GM23338 (cell line): Measurements from ENCODE around the gene ZNF106. TPM values are rescaled to one million over a fixed set of nuclear protein-coding genes. Genes with fewer than 3 reads are reported as not detected.

Source experiments
- ATAC-seq: fragments of 200-7000 bp; cut with Tn5 transposase; 3 replicates; pipeline ENCODE4 v1.9.1; 2020
- DNase-seq: peaks from one replicate; pipeline ENCODE4 v3.0.0-alpha.2; 2015; ENCODE audit warnings: low spot score
- H2AFZ ChIP-seq: fragments of 200-600 bp; sonication (generic); 2 replicates; pipeline ENCODE4 v1.8.0; 2016; ENCODE audit warnings: antibody characterized with exemption, mild to moderate bottlenecking, moderate library complexity
- H3F3A ChIP-seq: fragments of 200-600 bp; sonication (generic); replicated peaks from 2 replicates; pipeline ENCODE4 v1.8.0; 2017; ENCODE audit warnings: antibody characterized with exemption, mixed run types, low read depth
- H3K27ac ChIP-seq: fragments of 200-600 bp; sonication (generic); 2 replicates; pipeline ENCODE4 v1.6.1; 2016; ENCODE audit warnings: low read depth
- H3K27me3 ChIP-seq: fragments of 200-600 bp; sonication (generic); 2 replicates; pipeline ENCODE4 v1.8.0; 2016; ENCODE audit warnings: mild to moderate bottlenecking, mixed run types, moderate library complexity; ENCODE audit not compliant: insufficient read depth
- H3K36me3 ChIP-seq: fragments of 200-600 bp; sonication (generic); 2 replicates; pipeline ENCODE4 v1.8.0; 2016; ENCODE audit warnings: mild to moderate bottlenecking; ENCODE audit not compliant: insufficient read depth
- H3K4me1 ChIP-seq: fragments of 200-600 bp; sonication (generic); 2 replicates; pipeline ENCODE4 v1.8.0; 2016; ENCODE audit warnings: mild to moderate bottlenecking, moderate library complexity; ENCODE audit not compliant: insufficient read depth
- H3K4me2 ChIP-seq: fragments of 200-600 bp; sonication (generic); 2 replicates; pipeline ENCODE4 v1.7.1; 2017; ENCODE audit warnings: mixed run types
- H3K4me3 ChIP-seq: fragments of 200-600 bp; sonication (generic); 2 replicates; pipeline ENCODE4 v1.6.1; 2016; ENCODE audit warnings: mixed run types
- H3K79me2 ChIP-seq: fragments of 200-600 bp; sonication (generic); replicated peaks from 2 replicates; pipeline ENCODE4 v1.8.0; 2017; ENCODE audit warnings: mild to moderate bottlenecking; ENCODE audit not compliant: insufficient read depth
- H3K9me2 ChIP-seq: fragments of 200-600 bp; sonication (generic); 2 replicates; pipeline ENCODE4 v1.8.0; 2017; ENCODE audit not compliant: insufficient read depth
- H4K20me1 ChIP-seq: fragments of 200-600 bp; sonication (generic); replicated peaks from 2 replicates; pipeline ENCODE4 v1.8.0; 2017; ENCODE audit warnings: mild to moderate bottlenecking; ENCODE audit not compliant: insufficient read depth
- H3K27ac Mint-ChIP-seq: 2 replicates; pipeline ENCODE4 v1.8.0; 2020; ENCODE audit warnings: inconsistent platforms, mild to moderate bottlenecking, moderate library complexity, mixed read lengths
- H3K27me3 Mint-ChIP-seq: 3 replicates; pipeline ENCODE4 v1.8.0; 2022; ENCODE audit warnings: low read depth, mild to moderate bottlenecking, moderate library complexity, mixed read lengths, inconsistent platforms; ENCODE audit not compliant: insufficient read depth, poor library complexity
- H3K36me3 Mint-ChIP-seq: 3 replicates; pipeline ENCODE4 v1.8.0; 2021; ENCODE audit warnings: low read depth, mild to moderate bottlenecking, inconsistent platforms, moderate library complexity, mixed read lengths
- H3K4me1 Mint-ChIP-seq: 3 replicates; pipeline ENCODE4 v1.8.0; 2020; ENCODE audit warnings: mild to moderate bottlenecking, inconsistent platforms, mixed read lengths
- H3K4me3 Mint-ChIP-seq: 3 replicates; pipeline ENCODE4 v1.8.0; 2021; ENCODE audit warnings: moderate library complexity, mild to moderate bottlenecking, inconsistent platforms, mixed read lengths
- H3K9me3 Mint-ChIP-seq: 3 replicates; pipeline ENCODE4 v1.8.0; 2020; ENCODE audit warnings: moderate library complexity, mild to moderate bottlenecking, inconsistent platforms, mixed read lengths
- CREB1 ChIP-seq: fragments of 250-450 bp; sonication (Bioruptor Pico); IDR thresholded peaks from 2 replicates; pipeline ENCODE4 v1.5.0; 2020; ENCODE audit warnings: low read depth, mild to moderate bottlenecking, moderate library complexity
- CTCF ChIP-seq, 2 experiments: fragments of 200-600 bp in 1 of 2; sonication (generic) in 1 of 2; conservative IDR thresholded peaks; 2 replicates each; pipeline versions ENCODE4 v1.5.1 to v1.6.1; 2016 to 2017; ENCODE audit warnings: antibody characterized with exemption in 2 of 2, low read depth in 2 of 2, mild to moderate bottlenecking in 2 of 2, moderate library complexity in 1 of 2
- ETS1 ChIP-seq: IDR thresholded peaks from 2 replicates; pipeline ENCODE4 v1.6.1; 2016; ENCODE audit warnings: antibody characterized with exemption
- EZH2 ChIP-seq: fragments of 200-600 bp; sonication (generic); IDR thresholded peaks from one replicate; pipeline ENCODE4 v1.8.0; 2017; ENCODE audit warnings: antibody characterized with exemption, mild to moderate bottlenecking, low read depth; ENCODE audit not compliant: unreplicated experiment
- EZH2phosphoT487 ChIP-seq: fragments of 200-600 bp; sonication (generic); IDR thresholded peaks from one replicate; pipeline ENCODE4 v1.8.1; 2018; ENCODE audit warnings: antibody characterized with exemption; ENCODE audit not compliant: unreplicated experiment
- JUNB ChIP-seq: IDR thresholded peaks from one replicate; pipeline ENCODE4 v1.6.1; 2016; ENCODE audit warnings: antibody characterized with exemption; ENCODE audit not compliant: unreplicated experiment
- NANOG ChIP-seq: IDR thresholded peaks from 2 replicates; pipeline ENCODE4 v1.6.1; 2016; ENCODE audit warnings: antibody characterized with exemption, borderline replicate concordance
- POLR2AphosphoS5 ChIP-seq: IDR thresholded peaks from 2 replicates; pipeline ENCODE4 v1.6.1; 2016; ENCODE audit warnings: antibody characterized with exemption, low read depth
- STAT1 ChIP-seq: IDR thresholded peaks from one replicate; pipeline ENCODE4 v1.6.1; 2016; ENCODE audit warnings: antibody characterized with exemption; ENCODE audit not compliant: unreplicated experiment
- ZNF114 ChIP-seq: fragments of 250-450 bp; sonication (Bioruptor Pico); IDR thresholded peaks from 2 replicates; pipeline ENCODE4 v1.5.0; 2020; ENCODE audit warnings: mild to moderate bottlenecking, moderate library complexity
- ZNF331 ChIP-seq: fragments of 250-450 bp; sonication (Bioruptor Pico); IDR thresholded peaks from 2 replicates; pipeline ENCODE4 v1.5.0; 2020; ENCODE audit warnings: low read depth, mild to moderate bottlenecking, moderate library complexity
- polyA plus RNA-seq: library from polyadenylated mRNA; unstranded; fragments of >200 nt; fragmentation: Nextera tagmentation; extraction: Ambion mirVana; gene quantifications from 2 replicates; pipeline ENCODE4 v1.2.1, GENCODE V29; 2016
- total RNA-seq: library from RNA; depleted of rRNA; stranded (reverse); fragments of >200 nt; shearing (Covaris generic); gene quantifications from 2 replicates; pipeline ENCODE4 v1.2.3, GENCODE V29; 2014
- TF ChIP-seq, protein P1 (sequence below): fragments of 250-450 bp; sonication (Bioruptor Pico); IDR thresholded peaks from 2 replicates; pipeline ENCODE4 v1.5.0; 2020; ENCODE audit warnings: mild to moderate bottlenecking, moderate library complexity
- TF ChIP-seq, protein P2 (sequence below): IDR thresholded peaks from one replicate; pipeline ENCODE4 v1.6.1; 2018; ENCODE audit warnings: antibody characterized with exemption; ENCODE audit not compliant: unreplicated experiment

Gene ZNF106
- total and polyA plus RNA-seq, 2 experiments from 2014 or later = 48.0 to 53.7 TPM

GRCh38 chr15:42465520-42466259, 25.3 kb downstream of the ZNF106 start:
- Histone ChIP-seq H3K4me1 (no peaks in the 10 kb centered on the region), H3K4me3 (no peak overlapping the region), H2AFZ (no peak overlapping the region), H3K27ac (peak overlapping the region; percentile 29; the same call in 1 of the 2 replicates), H3K9me2 (no peaks in the 10 kb centered on the region), H3F3A (no peaks in the 10 kb centered on the region), H4K20me1 (no peaks in the 10 kb centered on the region; the same call in 1 of the 2 replicates), H3K36me3 (no peaks in the 10 kb centered on the region), H3K27me3 (no peaks in the 10 kb centered on the region), H3K4me2 (no peak overlapping the region), H3K79me2 (peaks cover 6% of the 10 kb centered on the region; the same call in 1 of the 2 replicates)
- ATAC-seq (no peak), DNase-seq (no peak)
- Mint-ChIP-seq H3K4me3 (no peak overlapping the region), H3K27ac (peak overlapping the region; percentile 4; the same call in 1 of the 2 replicates), H3K4me1 (no peaks in the 10 kb centered on the region), H3K36me3 (peaks cover 5% of the 10 kb centered on the region; the same call in 2 of the 3 replicates), H3K9me3 (no peaks in the 10 kb centered on the region), H3K27me3 (peaks cover 3% of the 10 kb centered on the region)
- no peak for TF ChIP-seq ZNF114 (CRISPR knock-in tag)
- TF ChIP-seq, protein P1, sequence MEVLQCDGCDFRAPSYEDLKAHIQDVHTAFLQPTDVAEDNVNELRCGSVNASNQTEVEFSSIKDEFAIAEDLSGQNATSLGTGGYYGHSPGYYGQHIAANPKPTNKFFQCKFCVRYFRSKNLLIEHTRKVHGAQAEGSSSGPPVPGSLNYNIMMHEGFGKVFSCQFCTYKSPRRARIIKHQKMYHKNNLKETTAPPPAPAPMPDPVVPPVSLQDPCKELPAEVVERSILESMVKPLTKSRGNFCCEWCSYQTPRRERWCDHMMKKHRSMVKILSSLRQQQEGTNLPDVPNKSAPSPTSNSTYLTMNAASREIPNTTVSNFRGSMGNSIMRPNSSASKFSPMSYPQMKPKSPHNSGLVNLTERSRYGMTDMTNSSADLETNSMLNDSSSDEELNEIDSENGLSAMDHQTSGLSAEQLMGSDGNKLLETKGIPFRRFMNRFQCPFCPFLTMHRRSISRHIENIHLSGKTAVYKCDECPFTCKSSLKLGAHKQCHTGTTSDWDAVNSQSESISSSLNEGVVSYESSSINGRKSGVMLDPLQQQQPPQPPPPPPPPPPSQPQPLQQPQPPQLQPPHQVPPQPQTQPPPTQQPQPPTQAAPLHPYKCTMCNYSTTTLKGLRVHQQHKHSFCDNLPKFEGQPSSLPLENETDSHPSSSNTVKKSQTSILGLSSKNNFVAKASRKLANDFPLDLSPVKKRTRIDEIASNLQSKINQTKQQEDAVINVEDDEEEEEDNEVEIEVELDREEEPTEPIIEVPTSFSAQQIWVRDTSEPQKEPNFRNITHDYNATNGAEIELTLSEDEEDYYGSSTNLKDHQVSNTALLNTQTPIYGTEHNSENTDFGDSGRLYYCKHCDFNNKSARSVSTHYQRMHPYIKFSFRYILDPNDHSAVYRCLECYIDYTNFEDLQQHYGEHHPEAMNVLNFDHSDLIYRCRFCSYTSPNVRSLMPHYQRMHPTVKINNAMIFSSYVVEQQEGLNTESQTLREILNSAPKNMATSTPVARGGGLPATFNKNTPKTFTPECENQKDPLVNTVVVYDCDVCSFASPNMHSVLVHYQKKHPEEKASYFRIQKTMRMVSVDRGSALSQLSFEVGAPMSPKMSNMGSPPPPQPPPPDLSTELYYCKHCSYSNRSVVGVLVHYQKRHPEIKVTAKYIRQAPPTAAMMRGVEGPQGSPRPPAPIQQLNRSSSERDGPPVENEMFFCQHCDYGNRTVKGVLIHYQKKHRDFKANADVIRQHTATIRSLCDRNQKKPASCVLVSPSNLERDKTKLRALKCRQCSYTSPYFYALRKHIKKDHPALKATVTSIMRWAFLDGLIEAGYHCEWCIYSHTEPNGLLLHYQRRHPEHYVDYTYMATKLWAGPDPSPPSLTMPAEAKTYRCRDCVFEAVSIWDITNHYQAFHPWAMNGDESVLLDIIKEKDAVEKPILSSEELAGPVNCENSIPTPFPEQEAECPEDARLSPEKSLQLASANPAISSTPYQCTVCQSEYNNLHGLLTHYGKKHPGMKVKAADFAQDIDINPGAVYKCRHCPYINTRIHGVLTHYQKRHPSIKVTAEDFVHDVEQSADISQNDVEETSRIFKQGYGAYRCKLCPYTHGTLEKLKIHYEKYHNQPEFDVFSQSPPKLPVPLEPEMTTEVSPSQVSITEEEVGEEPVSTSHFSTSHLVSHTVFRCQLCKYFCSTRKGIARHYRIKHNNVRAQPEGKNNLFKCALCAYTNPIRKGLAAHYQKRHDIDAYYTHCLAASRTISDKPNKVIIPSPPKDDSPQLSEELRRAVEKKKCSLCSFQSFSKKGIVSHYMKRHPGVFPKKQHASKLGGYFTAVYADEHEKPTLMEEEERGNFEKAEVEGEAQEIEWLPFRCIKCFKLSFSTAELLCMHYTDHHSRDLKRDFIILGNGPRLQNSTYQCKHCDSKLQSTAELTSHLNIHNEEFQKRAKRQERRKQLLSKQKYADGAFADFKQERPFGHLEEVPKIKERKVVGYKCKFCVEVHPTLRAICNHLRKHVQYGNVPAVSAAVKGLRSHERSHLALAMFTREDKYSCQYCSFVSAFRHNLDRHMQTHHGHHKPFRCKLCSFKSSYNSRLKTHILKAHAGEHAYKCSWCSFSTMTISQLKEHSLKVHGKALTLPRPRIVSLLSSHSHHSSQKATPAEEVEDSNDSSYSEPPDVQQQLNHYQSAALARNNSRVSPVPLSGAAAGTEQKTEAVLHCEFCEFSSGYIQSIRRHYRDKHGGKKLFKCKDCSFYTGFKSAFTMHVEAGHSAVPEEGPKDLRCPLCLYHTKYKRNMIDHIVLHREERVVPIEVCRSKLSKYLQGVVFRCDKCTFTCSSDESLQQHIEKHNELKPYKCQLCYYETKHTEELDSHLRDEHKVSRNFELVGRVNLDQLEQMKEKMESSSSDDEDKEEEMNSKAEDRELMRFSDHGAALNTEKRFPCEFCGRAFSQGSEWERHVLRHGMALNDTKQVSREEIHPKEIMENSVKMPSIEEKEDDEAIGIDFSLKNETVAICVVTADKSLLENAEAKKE (CRISPR knock-in tag) = no peak
- no peak for TF ChIP-seq STAT1
- TF ChIP-seq ETS1 = no peak
- no peak for TF ChIP-seq CTCF (conservative IDR thresholded peaks at IDR 0.05; ENCODE audit: low read depth in 2 of 2)
- TF ChIP-seq, protein P2, sequence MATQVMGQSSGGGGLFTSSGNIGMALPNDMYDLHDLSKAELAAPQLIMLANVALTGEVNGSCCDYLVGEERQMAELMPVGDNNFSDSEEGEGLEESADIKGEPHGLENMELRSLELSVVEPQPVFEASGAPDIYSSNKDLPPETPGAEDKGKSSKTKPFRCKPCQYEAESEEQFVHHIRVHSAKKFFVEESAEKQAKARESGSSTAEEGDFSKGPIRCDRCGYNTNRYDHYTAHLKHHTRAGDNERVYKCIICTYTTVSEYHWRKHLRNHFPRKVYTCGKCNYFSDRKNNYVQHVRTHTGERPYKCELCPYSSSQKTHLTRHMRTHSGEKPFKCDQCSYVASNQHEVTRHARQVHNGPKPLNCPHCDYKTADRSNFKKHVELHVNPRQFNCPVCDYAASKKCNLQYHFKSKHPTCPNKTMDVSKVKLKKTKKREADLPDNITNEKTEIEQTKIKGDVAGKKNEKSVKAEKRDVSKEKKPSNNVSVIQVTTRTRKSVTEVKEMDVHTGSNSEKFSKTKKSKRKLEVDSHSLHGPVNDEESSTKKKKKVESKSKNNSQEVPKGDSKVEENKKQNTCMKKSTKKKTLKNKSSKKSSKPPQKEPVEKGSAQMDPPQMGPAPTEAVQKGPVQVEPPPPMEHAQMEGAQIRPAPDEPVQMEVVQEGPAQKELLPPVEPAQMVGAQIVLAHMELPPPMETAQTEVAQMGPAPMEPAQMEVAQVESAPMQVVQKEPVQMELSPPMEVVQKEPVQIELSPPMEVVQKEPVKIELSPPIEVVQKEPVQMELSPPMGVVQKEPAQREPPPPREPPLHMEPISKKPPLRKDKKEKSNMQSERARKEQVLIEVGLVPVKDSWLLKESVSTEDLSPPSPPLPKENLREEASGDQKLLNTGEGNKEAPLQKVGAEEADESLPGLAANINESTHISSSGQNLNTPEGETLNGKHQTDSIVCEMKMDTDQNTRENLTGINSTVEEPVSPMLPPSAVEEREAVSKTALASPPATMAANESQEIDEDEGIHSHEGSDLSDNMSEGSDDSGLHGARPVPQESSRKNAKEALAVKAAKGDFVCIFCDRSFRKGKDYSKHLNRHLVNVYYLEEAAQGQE = no peak
- no peak for TF ChIP-seq ZNF331 (CRISPR knock-in tag)
- TF ChIP-seq POLR2AphosphoS5 = no peak
- TF ChIP-seq NANOG = no peak
- no peak for TF ChIP-seq EZH2
- TF ChIP-seq EZH2phosphoT487 = no peak
- no peak for TF ChIP-seq JUNB
- no peak for TF ChIP-seq CREB1 (CRISPR knock-in tag)
